GM13977 (cell line): Measurements from ENCODE around the gene RASL11B.

Experiments
- DNase-seq: peaks from one replicate; pipeline ENCODE4 v3.0.0; 2012; ENCODE audit warnings: low spot score
- CTCF ChIP-seq: IDR thresholded peaks from 2 replicates; pipeline ENCODE4 v1.5.1; 2012; ENCODE audit warnings: mild to moderate bottlenecking, control low read depth; ENCODE audit not compliant: insufficient read depth; ENCODE audit errors: extremely low read depth, missing control alignments
- in situ Hi-C: fragments of 300-500 bp; cut with MboI; formaldehyde crosslinking; loops from one replicate; pipeline ENCODE4 v1.12.0; 2022; ENCODE audit warnings: low sequenced_read_pairs, low pct_unique_long_range_greater_than_20kb, mixed read lengths, inconsistent platforms; ENCODE audit not compliant: unreplicated experiment

Gene RASL11B

GRCh38 chr4:52876069-52876468 lies 14.0 kb downstream of the RASL11B start:
- DNase-seq: no peak
- TF ChIP-seq CTCF: no peak
- in situ Hi-C loops: no loop called here

GRCh38 chr4:52877036-52877435 lies 14.9 kb downstream of the RASL11B start:
- no peak for TF ChIP-seq CTCF
- no peak for DNase-seq
- in situ Hi-C loops: no loop called here

GRCh38 chr4:52877694-52878093 lies 15.6 kb downstream of the RASL11B start:
- in situ Hi-C loops: no loop called here
- TF ChIP-seq CTCF: no peak
- DNase-seq: no peak

GRCh38 chr4:52879471-52879870 lies 17.4 kb downstream of the RASL11B start:
- no peak for TF ChIP-seq CTCF
- DNase-seq: no peak
- in situ Hi-C loops: no loop called here

GRCh38 chr4:52880994-52881393 lies 18.9 kb downstream of the RASL11B start:
- no peak for DNase-seq
- in situ Hi-C loops: no loop called here
- no peak for TF ChIP-seq CTCF

GRCh38 chr4:52883183-52883621 lies 21.1 kb downstream of the RASL11B start:
- in situ Hi-C loops: no loop called here
- no peak for DNase-seq

More at GRCh38 chr4:52883183-52883621, 21.1 kb downstream of the RASL11B start:
- no peak for TF ChIP-seq CTCF
